HG03378 (cell line): ENCODE data around the gene ADISSP.
"Not testable (repeated sequence)": the region's sequence is repeated elsewhere in the genome, so short reads cannot be mapped to it uniquely, and the experiment has no call there.

Source experiments
- ATAC-seq: cut with Tn5 transposase; IDR thresholded peaks from one replicate; pipeline ENCODE4 v1.9.1; 2021; ENCODE audit warnings: mild to moderate bottlenecking, moderate library complexity; ENCODE audit not compliant: unreplicated experiment

The ADISSP gene

DNA sequence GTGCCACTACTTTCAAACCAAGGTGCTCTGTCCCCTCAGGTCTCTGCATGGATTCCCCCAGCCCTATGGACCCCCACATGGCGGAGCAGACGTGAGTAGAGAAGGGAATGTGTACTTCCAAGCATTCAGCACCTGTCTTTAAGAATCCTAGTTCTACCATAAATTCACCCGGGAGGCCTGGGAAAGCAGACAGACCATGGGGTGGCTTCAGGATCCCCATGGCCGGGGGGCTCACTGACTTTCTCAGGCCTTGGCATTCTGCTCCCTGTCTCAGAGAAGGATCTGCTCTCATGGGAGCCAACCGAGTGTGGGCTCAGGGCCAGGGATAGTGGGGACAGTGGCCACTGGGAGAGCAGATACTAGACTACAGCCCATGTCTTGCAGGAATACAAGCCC is 30.8 kb upstream of the ADISSP start:
- no peak for ATAC-seq

DNA sequence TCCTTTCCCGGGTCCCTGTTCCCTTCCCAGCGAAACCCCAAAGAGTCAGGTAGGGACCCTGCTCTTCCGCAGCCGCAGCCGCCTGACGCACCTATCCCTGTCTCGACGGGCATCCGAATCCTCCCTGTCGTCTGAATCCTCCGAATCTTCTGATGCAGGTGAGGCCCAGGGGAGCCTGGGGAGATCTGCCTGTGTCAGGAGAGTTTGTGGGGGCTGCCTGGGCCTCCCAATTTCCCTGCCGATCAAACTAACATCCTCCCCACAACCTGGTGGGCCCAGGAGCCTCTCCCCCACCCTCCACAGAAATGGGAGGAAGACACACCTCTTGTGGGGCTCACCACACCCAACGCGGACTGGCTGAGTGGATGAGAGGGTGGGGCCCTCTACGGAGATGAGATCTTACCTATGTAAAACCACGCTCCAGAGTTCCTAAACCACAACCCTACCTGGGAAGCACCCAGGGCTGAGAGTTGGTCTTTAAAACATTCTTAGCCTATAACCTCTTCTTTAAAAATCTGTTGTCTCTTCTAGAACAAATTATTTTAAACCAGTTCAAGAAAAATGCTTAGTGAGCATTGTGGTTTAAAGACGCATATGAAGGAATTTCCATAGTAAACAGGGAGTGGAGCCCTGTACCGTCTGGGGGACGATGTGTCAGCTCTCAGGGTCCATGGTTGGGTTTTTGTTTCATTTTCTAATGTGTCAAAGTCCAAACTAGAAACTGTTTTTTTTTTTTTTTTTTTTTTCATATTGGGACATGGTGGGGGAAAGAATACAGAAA is 30.2 kb upstream of the ADISSP start:
- no peak for ATAC-seq

DNA sequence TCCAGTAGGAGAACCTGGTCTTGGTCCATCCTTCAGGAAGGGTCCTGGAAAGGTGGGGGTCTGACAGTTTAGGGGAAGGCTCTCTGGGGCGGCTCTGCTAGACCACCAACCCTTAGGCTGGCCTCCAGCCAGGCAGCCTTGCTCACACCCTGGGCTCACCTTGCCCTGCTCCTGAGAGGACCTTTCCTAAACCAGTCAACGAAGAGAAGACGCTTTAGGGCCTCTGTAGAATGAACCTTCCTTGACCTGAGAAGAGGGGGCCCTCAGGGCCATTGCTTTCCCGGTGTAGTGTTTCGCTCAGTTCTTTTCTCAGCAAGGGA is 29.6 kb upstream of the ADISSP start:
- no peak for ATAC-seq

DNA sequence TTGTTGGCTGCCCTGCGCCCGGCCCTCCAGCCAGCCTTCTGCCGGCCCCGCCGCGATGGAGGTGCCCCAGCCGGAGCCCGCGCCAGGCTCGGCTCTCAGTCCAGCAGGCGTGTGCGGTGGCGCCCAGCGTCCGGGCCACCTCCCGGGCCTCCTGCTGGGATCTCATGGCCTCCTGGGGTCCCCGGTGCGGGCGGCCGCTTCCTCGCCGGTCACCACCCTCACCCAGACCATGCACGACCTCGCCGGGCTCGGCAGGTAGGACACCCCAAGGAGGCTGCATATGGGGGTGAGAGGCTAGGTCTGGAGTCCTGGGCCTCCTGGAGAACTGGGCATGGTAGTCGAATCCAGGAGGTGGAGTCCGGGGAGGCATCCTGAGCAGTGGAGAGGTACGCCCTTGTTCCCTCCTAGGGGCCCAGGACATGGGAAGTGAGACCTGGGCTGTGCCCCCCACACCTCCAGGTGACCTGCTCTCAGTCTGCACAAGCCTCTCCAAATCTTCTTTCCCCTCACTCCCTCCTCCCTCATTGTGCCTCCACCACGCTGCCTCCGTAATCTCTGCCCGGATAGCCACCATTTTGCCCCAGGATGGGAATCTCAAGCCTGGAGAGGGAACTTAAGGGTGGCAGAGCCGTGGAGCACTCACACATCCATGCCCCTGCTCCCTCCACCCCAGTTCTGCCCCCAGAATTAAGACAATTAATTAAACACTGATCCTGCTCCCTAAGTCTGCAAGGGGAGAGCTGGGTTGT is 29.1 kb upstream of the ADISSP start:
- ATAC-seq, result no peak

GRCh38 chr20:3795511-3796468 is 28.2 kb upstream of the ADISSP start, which contains the start of gene CDC25B:
Gene CDC25B (plus strand): TSS chr20:3796310. CDS start chr20:3796532, 222 bp downstream.
- no peak for ATAC-seq

DNA sequence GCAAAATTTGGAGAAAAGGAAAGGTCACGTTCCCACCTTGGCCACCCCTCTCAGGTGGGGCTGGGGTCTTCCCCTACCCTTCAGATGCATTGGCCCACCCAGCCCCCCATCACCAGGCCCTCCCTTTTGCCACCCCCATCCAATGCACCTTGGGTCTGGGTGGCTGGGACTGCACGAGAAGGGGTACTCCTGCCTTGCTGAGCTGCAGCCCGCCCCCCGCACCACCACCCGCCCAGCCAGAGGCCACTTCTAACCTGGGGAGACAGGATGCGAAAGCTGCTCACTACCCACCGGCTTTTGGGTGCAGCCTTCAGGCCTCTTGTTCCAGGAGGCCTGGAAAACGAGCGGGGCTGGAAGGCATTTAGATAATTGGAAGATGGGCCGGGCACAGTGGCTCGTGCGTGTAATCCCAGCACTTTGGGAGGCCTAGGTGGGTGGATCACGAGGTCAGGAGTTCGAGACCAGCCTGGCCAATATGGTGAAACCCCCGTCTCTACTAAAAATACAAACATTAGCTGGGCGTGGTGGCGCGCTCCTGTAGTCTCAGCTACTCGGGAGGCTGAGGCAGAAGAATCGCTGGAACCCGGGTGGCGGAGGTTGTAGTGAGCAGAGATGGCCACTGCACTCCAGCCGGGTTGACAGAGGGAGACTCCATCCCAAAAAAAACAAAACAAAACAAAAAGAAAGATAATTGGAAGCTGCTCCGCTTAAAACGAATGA is 27.3 kb upstream of the ADISSP start:
- no peak for ATAC-seq

- ATAC-seq, result not testable (repeated sequence)
Measured at GRCh38 chr20:3794168-3794567, 26.6 kb upstream of the ADISSP start.

DNA sequence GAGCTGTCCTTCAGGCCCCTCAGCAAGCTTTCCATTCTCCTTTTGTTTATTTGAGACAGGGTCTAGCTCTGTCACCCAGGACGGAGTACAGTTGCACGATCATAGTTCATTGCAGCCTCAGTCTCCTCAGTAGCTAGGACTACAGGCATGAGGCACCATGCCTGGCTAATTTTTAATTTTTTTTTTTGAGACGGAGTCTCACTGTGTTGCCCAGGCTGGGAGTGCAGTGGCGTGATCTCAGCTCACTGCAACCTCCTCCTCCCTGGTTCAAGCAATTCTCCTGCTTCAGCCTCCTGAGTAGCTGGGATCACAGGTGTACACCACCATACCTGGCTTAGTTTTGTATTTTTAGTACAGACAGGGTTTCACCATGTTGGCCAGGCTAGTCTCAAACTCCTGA is 21.6 kb upstream of the ADISSP start:
- ATAC-seq, result not testable (repeated sequence)

DNA sequence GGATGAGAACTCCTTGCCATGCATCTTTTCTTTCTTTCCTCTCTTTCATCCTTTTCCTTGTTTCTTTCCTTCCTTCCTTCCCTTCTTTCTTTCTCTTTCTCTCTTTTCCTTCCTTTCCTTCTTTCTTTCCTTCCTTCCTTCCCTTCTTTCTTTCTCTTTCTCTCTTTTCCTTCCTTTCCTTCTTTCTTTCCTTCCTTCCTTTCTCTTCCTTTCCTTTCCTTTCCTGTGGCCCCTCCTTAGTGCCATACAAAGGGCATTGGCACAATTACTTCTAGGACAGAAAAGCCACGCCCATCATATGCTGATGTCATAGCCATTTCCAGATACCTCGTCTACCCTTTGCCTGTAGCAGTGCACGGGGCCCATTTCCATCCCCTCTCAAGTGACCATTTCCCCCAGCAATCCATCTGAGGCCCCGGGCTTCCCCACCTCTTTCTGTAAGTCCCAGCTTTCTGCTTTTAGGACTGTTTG is 21.2 kb upstream of the ADISSP start:
- ATAC-seq, result no peak

DNA sequence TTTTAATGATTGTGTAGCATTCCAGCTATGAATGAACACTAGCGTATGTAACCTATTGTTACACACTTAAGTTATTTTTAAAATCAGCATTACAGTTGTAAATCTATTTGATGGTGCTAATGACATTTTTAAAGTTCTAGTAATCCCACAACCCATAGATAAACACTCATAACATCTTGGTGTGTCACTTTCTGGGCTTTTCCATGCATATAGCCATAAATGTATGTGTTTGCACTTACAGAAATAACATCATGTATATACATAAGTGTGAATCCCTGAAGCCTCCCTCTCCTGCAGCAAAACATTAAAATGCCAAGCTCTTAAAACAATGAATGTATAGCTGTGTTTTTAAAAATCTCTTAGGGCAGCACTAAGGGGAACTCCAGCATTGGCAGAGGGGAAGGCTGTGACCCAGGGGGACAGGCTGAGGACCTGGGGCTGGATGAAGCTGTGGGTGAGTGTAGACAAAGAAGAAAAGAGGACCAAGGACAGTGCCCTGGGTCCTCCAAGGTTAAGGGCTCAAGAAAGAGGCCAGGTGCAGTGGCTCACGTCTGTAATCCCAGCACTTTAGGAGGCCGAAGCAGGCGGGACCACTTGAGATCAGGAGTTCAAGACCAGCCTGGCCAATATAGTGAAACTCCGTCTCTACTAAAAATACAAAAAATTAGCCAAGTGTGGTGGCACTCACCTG is 19.9 kb upstream of the ADISSP start:
- ATAC-seq, result no peak

GRCh38 chr20:3786665-3787323 is 19.2 kb upstream of the ADISSP start, which contains the start of gene CENPB:
Gene CENPB (minus strand): TSS chr20:3786740. CDS start chr20:3786483, 257 bp downstream.
- no peak for ATAC-seq

DNA sequence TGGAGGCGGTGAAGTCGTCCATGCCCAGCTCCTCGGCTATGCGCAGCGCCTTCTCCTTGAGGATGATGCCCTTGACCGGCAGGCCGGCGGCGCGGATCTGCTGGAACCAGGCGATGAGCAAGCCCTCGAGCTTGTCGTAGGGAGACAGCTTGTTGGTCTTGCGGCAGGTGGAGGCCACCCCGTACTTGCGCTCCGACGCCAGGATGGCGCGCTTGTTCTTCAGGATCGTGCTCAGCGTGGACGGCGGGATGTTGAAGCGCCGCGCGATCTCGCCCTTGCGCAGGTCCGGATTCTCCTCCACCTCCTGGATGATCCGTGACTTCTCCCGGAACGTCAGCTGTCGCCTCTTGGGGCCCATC is 18.6 kb upstream of the ADISSP start:
- ATAC-seq, result no peak

- ATAC-seq, result no peak
Measured at GRCh38 chr20:3785240-3786125, 17.9 kb upstream of the ADISSP start.

GRCh38 chr20:3784863-3785239 is 17.3 kb upstream of the ADISSP start:
- no peak for ATAC-seq

DNA sequence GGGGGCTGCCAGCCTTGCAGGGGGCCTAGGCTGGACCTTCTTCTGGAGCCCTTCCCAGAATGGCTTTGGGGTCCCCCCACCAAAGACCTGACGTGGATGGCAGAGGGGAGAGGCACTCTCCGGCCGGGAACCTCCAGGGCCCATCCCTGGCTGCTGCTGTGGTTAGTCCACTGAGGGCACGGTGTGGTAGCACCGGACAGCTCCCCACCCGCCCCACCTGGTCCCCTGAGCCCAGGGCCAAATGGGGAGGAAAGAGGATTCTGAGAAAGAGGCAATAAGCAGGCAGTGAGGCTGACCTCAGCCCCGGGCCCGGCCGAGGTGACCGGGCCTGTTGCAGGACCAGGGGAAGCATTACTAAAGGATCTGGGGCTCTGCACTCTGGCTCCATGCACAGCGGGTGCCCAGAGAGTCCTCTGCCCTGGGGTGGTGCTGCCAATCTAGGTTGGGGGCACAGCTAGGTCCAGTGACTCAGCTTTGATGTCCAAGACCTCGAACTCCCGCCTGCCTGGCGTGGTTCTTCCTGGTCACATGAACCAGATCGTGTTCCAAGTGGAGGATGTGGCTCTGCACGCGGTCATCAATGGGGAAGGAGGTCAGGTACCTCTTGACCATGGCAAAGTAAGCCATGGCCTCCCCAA is 16.8 kb upstream of the ADISSP start:
- no peak for ATAC-seq

DNA sequence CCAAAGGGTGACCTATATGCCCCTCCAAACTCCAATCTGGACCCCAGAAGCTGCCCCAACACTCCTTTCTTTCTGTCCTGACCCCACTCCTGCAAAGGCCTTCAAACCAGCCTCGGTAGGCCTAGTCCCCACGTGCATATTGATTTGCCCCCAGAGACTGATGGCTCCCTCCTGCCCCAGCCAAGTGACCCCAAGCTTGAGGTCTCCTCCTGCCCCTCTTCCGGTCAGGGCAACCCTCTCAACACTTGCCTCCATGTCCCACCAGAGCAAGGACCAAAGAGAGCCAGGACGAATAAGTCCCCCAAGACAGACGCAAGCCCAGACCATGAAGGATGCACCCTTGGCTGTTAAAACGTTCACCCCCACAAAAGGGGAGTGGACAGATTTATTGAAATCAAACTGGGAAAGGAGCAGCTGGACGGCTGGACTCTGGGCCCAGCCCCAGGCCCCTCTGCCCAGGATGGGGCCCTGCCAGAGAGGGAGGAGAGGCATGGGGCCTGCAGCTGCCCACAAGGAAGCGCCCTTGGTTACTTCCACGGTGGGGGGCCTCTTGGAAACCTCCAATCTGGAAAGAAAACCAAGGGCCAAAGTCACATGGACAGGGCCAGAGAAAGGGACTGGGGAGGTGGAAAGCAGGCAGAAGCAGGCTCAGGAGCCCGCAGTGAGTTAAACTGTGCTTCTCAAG is 16.1 kb upstream of the ADISSP start:
- no peak for ATAC-seq

GRCh38 chr20:3783068-3783489 is 15.5 kb upstream of the ADISSP start:
- no peak for ATAC-seq
